Measurements from ENCODE around the gene CNTN5.
A peak's percentile ranks its signal among the peaks of the same experiment; 100 is the strongest.

Gene CNTN5

DNA sequence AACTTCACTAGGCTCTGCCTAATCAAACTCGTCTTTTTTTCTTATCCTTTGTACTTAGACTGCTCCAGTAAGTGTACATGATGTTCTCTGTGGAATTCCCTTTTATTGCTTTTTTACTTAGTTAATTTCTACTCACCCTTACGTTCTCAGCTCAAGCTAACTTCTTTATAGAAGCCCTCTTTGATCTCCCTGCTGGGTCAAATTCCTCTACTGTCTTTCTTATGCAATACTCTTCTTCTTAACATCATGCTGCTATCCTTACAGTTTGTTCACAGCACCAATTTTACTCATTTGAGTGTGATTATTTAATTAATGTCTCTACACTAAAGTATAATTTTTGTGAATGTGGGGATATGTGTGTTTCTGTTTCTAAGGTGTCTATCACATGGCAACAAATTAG lies 498.3 kb downstream of the CNTN5 start:
- 32% methylated on average over 2 of the region's 2 CpGs for WGBS
- Histone ChIP-seq H4K91ac (ENCODE audit: low read length) (no peak overlapping the region), H3K14ac (ENCODE audit: low read length in 2 of 2) (no peak overlapping the region), H3K79me1 (replicated peaks; ENCODE audit: low read length, poor library complexity, severe bottlenecking) (no peaks in the 10 kb centered on the region), H3K18ac (ENCODE audit: low read depth in 1 of 2, low read length in 2 of 2) (no peak overlapping the region), H3K4me1 (ENCODE audit: control insufficient read depth, insufficient read depth, low read depth, low read length) (no peaks in the 10 kb centered on the region), H2AK5ac (ENCODE audit: low read length, severe bottlenecking) (no peak overlapping the region), H4K8ac (ENCODE audit: low read length) (no peak overlapping the region), H2BK120ac (ENCODE audit: low read depth, low read length) (no peak overlapping the region), H3K36me3 (ENCODE audit: control insufficient read depth in 1 of 2, insufficient read depth in 2 of 2, low read depth in 1 of 2, low read length in 2 of 2) (no peaks in the 10 kb centered on the region), H3K4ac (ENCODE audit: low read depth in 1 of 2, low read length in 2 of 2) (no peak overlapping the region), H2BK15ac (ENCODE audit: low read depth, poor library complexity, severe bottlenecking) (no peak overlapping the region), H2AFZ (ENCODE audit: low read depth, low read length) (no peak overlapping the region), H2BK5ac (ENCODE audit: low read depth, low read length, poor library complexity, severe bottlenecking) (no peak overlapping the region), H3K27ac (ENCODE audit: low read length, poor library complexity, severe bottlenecking) (no peak overlapping the region), H3K4me3 (ENCODE audit: insufficient read depth in 1 of 2, low read depth in 1 of 2, low read length in 2 of 2) (no peak overlapping the region), H2BK12ac (ENCODE audit: low read length in 2 of 2) (no peak overlapping the region), H3K9ac (ENCODE audit: low read length) (no peak overlapping the region), H3K27me3 (ENCODE audit: control insufficient read depth in 1 of 2, insufficient read depth in 1 of 2, low read length in 2 of 2) (no peaks in the 10 kb centered on the region), H3K23ac (ENCODE audit: low read length in 2 of 2) (no peak overlapping the region), H3K4me2 (ENCODE audit: low read length, poor library complexity, severe bottlenecking) (no peak overlapping the region), H3K9me3 (ENCODE audit: control insufficient read depth, low read length) (no peaks in the 10 kb centered on the region)
- no peak for DNase-seq

DNA sequence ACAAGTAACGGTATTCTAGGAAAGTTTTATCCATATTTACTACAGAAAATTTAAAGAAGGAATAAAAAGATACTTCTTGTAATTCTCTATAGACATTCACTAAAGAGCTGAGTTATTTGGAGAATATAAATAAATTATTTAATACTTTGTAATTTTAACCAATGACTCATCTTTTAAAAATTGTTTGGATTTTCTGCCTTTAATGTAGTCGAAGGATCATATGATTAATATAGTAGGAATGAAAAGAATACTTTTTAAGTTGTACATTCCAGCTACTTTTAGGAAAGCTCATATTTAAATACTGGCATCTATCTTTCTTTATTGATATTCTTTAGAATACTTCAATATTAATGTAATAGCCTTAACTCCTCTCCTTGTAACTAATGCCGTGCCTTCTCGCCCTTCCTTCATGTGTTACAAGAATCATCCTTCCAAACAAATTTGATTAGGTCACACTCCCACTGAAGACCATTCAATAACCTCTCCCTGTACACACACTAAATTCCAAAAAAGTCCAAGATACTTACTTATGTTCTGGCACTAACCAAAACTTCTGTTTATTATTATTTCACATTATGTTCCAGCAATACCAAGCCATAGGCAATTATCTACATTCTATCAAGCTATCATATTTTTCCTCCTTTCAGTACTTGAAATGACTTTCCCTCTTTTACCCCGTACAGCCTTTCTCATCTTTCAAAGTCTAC lies 501.9 kb downstream of the CNTN5 start:
- Histone ChIP-seq H2AFZ (ENCODE audit: low read depth, low read length) (no peak overlapping the region), H3K36me3 (ENCODE audit: control insufficient read depth in 1 of 2, insufficient read depth in 2 of 2, low read depth in 1 of 2, low read length in 2 of 2) (no peaks in the 10 kb centered on the region), H4K91ac (ENCODE audit: low read length) (no peak overlapping the region), H3K4me3 (ENCODE audit: insufficient read depth in 1 of 2, low read depth in 1 of 2, low read length in 2 of 2) (no peak overlapping the region), H3K9me3 (ENCODE audit: control insufficient read depth, low read length) (no peaks in the 10 kb centered on the region), H3K27ac (ENCODE audit: low read length, poor library complexity, severe bottlenecking) (peak overlapping the region; percentile 65), H3K9ac (ENCODE audit: low read length) (no peak overlapping the region), H2BK120ac (ENCODE audit: low read depth, low read length) (no peak overlapping the region), H2AK5ac (ENCODE audit: low read length, severe bottlenecking) (no peak overlapping the region), H2BK12ac (ENCODE audit: low read length in 2 of 2) (no peak overlapping the region), H2BK15ac (ENCODE audit: low read depth, poor library complexity, severe bottlenecking) (no peak overlapping the region), H3K27me3 (ENCODE audit: control insufficient read depth in 1 of 2, insufficient read depth in 1 of 2, low read length in 2 of 2) (no peaks in the 10 kb centered on the region), H4K8ac (ENCODE audit: low read length) (no peak overlapping the region), H3K14ac (ENCODE audit: low read length in 2 of 2) (no peak overlapping the region), H3K4me2 (ENCODE audit: low read length, poor library complexity, severe bottlenecking) (no peak overlapping the region), H3K79me1 (replicated peaks; ENCODE audit: low read length, poor library complexity, severe bottlenecking) (no peaks in the 10 kb centered on the region), H3K4me1 (ENCODE audit: control insufficient read depth, insufficient read depth, low read depth, low read length) (no peaks in the 10 kb centered on the region), H3K18ac (ENCODE audit: low read depth in 1 of 2, low read length in 2 of 2) (no peak overlapping the region), H2BK5ac (ENCODE audit: low read depth, low read length, poor library complexity, severe bottlenecking) (no peak overlapping the region), H3K4ac (ENCODE audit: low read depth in 1 of 2, low read length in 2 of 2) (no peak overlapping the region), H3K23ac (ENCODE audit: low read length in 2 of 2) (no peak overlapping the region)
- 93% methylated on average over 3 of the region's 5 CpGs for WGBS
- no peak for DNase-seq

DNA sequence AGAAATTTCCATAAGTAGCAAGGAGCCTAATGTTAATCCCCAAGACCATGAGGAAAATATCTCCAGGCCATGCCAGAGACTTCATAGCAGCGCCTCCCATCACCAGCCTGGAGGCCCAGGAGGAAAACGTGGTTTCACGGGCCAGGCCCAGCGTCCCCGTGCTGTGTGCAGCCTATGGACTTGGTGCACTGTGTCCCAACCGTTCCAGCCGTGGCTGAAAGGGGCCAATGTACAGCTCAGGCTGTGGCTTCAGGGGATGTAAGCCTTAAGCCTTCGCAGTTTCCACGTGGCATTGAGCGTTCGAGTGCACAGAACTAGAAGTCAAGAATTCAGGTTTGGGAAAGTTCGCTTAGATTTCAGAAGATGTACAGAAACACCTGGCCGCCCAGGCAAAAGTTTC lies 510.7 kb downstream of the CNTN5 start:
- no peak overlapping the region for H3K9ac ChIP-seq (ENCODE audit: low read length)
- no peak overlapping the region for H4K91ac ChIP-seq (ENCODE audit: low read length)
- no peak overlapping the region for H3K23ac ChIP-seq (ENCODE audit: low read length in 2 of 2)
- no peak overlapping the region for H3K14ac ChIP-seq (ENCODE audit: low read length in 2 of 2)
- H3K9me3 ChIP-seq (ENCODE audit: control insufficient read depth, low read length): peaks cover 2% of the 10 kb centered on the region
- no peak overlapping the region for H2BK12ac ChIP-seq (ENCODE audit: low read length in 2 of 2)
- no peak overlapping the region for H4K8ac ChIP-seq (ENCODE audit: low read length)
- 86% methylated on average over 13 of the region's 13 CpGs for WGBS
- no peak overlapping the region for H2AFZ ChIP-seq (ENCODE audit: low read depth, low read length)
- H3K79me1 ChIP-seq (replicated peaks; ENCODE audit: low read length, poor library complexity, severe bottlenecking): no peaks in the 10 kb centered on the region
- H2AK5ac ChIP-seq (ENCODE audit: low read length, severe bottlenecking): no peak overlapping the region
- no peaks in the 10 kb centered on the region for H3K4me1 ChIP-seq (ENCODE audit: control insufficient read depth, insufficient read depth, low read depth, low read length)
- DNase-seq: no peak
- H3K27ac ChIP-seq (ENCODE audit: low read length, poor library complexity, severe bottlenecking): no peak overlapping the region
- H2BK15ac ChIP-seq (ENCODE audit: low read depth, poor library complexity, severe bottlenecking): no peak overlapping the region
- H3K4me2 ChIP-seq (ENCODE audit: low read length, poor library complexity, severe bottlenecking): no peak overlapping the region
- H3K18ac ChIP-seq (ENCODE audit: low read depth in 1 of 2, low read length in 2 of 2): no peak overlapping the region
- H3K4me3 ChIP-seq (ENCODE audit: insufficient read depth in 1 of 2, low read depth in 1 of 2, low read length in 2 of 2): no peak overlapping the region
- no peaks in the 10 kb centered on the region for H3K27me3 ChIP-seq (ENCODE audit: control insufficient read depth in 1 of 2, insufficient read depth in 1 of 2, low read length in 2 of 2)
- H3K4ac ChIP-seq (ENCODE audit: low read depth in 1 of 2, low read length in 2 of 2): no peak overlapping the region
- H2BK5ac ChIP-seq (ENCODE audit: low read depth, low read length, poor library complexity, severe bottlenecking): no peak overlapping the region
- H2BK120ac ChIP-seq (ENCODE audit: low read depth, low read length): no peak overlapping the region
- H3K36me3 ChIP-seq (ENCODE audit: control insufficient read depth in 1 of 2, insufficient read depth in 2 of 2, low read depth in 1 of 2, low read length in 2 of 2): no peaks in the 10 kb centered on the region

DNA sequence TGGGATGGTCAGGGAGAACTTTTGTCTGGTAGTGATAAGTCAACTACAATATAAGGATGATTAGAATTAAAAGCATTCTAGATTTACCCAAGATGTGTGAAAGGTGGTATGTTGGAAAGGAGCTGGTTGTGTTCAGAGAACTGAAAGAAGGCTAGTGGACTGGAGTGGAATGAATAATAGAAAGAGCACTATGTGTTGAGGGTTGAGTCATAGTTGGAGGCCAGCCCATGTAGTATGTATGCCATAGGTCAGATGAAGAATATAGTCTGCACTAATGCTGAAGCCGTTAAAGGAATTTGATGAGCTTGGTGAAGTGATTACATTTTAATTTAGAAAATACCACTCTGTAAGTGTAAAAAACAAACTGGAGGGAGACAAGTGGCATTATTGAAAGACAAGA lies 514.1 kb downstream of the CNTN5 start:
- Histone ChIP-seq H3K14ac (ENCODE audit: low read length in 2 of 2) (no peak overlapping the region), H3K27me3 (ENCODE audit: control insufficient read depth in 1 of 2, insufficient read depth in 1 of 2, low read length in 2 of 2) (no peaks in the 10 kb centered on the region), H3K27ac (ENCODE audit: low read length, poor library complexity, severe bottlenecking) (no peak overlapping the region), H3K9me3 (ENCODE audit: control insufficient read depth, low read length) (peaks cover 2% of the 10 kb centered on the region), H2AK5ac (ENCODE audit: low read length, severe bottlenecking) (no peak overlapping the region), H3K4me2 (ENCODE audit: low read length, poor library complexity, severe bottlenecking) (no peak overlapping the region), H4K91ac (ENCODE audit: low read length) (no peak overlapping the region), H3K23ac (ENCODE audit: low read length in 2 of 2) (no peak overlapping the region), H3K4me1 (ENCODE audit: control insufficient read depth, insufficient read depth, low read depth, low read length) (no peaks in the 10 kb centered on the region), H2BK5ac (ENCODE audit: low read depth, low read length, poor library complexity, severe bottlenecking) (no peak overlapping the region), H3K4ac (ENCODE audit: low read depth in 1 of 2, low read length in 2 of 2) (no peak overlapping the region), H3K4me3 (ENCODE audit: insufficient read depth in 1 of 2, low read depth in 1 of 2, low read length in 2 of 2) (no peak overlapping the region), H3K18ac (ENCODE audit: low read depth in 1 of 2, low read length in 2 of 2) (no peak overlapping the region), H3K79me1 (replicated peaks; ENCODE audit: low read length, poor library complexity, severe bottlenecking) (no peaks in the 10 kb centered on the region), H3K9ac (ENCODE audit: low read length) (no peak overlapping the region), H4K8ac (ENCODE audit: low read length) (no peak overlapping the region), H2AFZ (ENCODE audit: low read depth, low read length) (no peak overlapping the region), H3K36me3 (ENCODE audit: control insufficient read depth in 1 of 2, insufficient read depth in 2 of 2, low read depth in 1 of 2, low read length in 2 of 2) (no peaks in the 10 kb centered on the region), H2BK120ac (ENCODE audit: low read depth, low read length) (no peak overlapping the region), H2BK12ac (ENCODE audit: low read length in 2 of 2) (no peak overlapping the region), H2BK15ac (ENCODE audit: low read depth, poor library complexity, severe bottlenecking) (no peak overlapping the region)
- no peak for DNase-seq
- 63% methylated on average over 1 of the region's 1 CpG for WGBS

Data from mesenchymal stem cell (in vitro differentiated cells and primary cell).